ENCODE measurements around the gene ACACB.
A peak's percentile ranks its signal among the peaks of the same experiment; 100 is the strongest.

Gene ACACB

DNA sequence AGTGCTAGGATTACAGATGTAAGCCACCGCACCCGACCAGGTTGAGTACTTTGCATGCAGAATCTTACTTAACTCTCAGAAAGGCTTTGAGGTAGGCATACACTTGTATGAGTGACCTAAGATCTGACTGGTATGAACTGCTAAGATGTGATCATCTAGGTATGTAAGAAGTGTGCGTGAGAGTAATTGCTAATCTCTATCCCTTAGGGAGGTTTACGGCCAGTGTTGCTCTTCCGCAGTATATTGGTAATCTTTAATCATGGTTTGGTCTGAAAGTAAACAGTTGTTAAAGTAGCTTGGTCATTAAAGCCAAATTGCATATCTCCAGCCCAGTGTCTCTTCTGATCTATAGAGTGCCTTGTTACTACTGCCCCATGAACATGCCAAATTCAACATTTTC, 11.2 kb upstream of the ACACB start:
- Histone ChIP-seq H3K27me3 (ENCODE audit: control insufficient read depth in 5 of 5, insufficient read depth in 4 of 5, low read length in 5 of 5) (no peaks in the 10 kb centered on the region), H3K27ac (ENCODE audit: low read depth, low read length) (no peak overlapping the region), H3K9ac (ENCODE audit: low read length in 5 of 5) (no peak overlapping the region), H3K4me3 (ENCODE audit: low read depth in 1 of 5, low read length in 5 of 5) (no peak overlapping the region), H3K36me3 (ENCODE audit: control insufficient read depth in 5 of 5, insufficient read depth in 5 of 5, low read length in 5 of 5) (peaks cover 15 to 69% (median 57%) of the 10 kb centered on the region in 5 donors), H3K4me1 (ENCODE audit: control insufficient read depth in 5 of 5, insufficient read depth in 5 of 5, low read length in 5 of 5) (peaks cover 0 to 26% (median 6%) of the 10 kb centered on the region in 5 donors), H3K9me3 (ENCODE audit: control insufficient read depth in 5 of 5, low read length in 5 of 5) (no peaks in the 10 kb centered on the region)

DNA sequence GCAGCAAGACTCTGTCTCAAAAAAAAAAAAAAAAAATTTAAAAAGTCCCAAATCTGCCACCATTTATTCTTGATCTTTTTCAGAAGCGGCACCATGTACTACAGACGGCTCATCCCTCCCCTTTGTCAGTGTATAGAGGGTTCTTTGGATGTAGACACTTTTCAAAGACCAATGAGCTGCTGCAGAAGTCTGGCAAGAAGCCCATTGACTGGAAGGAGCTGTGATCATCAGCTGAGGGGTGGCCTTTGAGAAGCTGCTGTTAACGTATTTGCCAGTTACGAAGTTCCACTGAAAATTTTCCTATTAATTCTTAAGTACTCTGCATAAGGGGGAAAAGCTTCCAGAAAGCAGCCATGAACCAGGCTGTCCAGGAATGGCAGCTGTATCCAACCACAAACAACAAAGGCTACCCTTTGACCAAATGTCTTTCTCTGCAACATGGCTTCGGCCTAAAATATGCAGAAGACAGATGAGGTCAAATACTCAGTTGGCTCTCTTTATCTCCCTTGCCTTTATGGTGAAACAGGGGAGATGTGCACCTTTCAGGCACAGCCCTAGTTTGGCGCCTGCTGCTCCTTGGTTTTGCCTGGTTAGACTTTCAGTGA, 6.5 kb upstream of the ACACB start:
- Histone ChIP-seq H3K4me3 (ENCODE audit: low read depth in 1 of 5, low read length in 5 of 5) (no peak overlapping the region), H3K9me3 (ENCODE audit: control insufficient read depth in 5 of 5, low read length in 5 of 5) (no peaks in the 10 kb centered on the region)

DNA sequence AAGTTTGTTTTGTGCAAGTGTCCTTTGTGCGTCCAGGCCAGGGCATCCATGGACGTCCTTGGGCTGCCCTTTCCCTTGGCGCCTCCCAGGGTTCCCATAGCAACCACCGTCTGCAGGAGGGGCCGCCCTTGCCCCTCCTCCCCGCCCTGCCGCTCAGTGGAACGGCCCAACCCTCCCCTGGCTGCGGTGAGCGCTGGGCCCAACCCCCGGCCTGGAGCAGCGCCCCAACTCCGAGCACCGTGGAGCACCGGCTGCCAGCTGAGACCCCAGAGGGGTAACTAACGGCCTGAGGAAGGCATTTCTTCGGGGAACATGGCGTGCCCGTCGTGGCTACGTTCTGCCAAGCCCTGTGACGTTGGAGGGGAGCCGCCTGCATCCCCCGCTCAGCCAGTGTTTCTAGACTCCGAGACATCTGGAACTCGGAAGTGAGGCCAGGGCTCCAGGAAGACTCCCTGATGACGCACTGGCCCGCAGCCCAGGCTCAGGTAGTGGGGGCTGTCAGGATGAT, 5.3 kb upstream of the ACACB start:
- Histone ChIP-seq H3K9me3 (ENCODE audit: control insufficient read depth in 5 of 5, low read length in 5 of 5) (no peaks in the 10 kb centered on the region), H3K36me3 (ENCODE audit: control insufficient read depth in 5 of 5, insufficient read depth in 5 of 5, low read length in 5 of 5) (peaks cover 6 to 29% (median 22%) of the 10 kb centered on the region in 5 donors), H3K9ac (ENCODE audit: low read length in 5 of 5) (peak overlapping the region in 4 of 5 donors; percentile 48 to 75 (median 71)), H3K4me3 (ENCODE audit: low read depth in 1 of 5, low read length in 5 of 5) (peak overlapping the region; percentile 67 to 78 (median 72)), H3K27me3 (ENCODE audit: control insufficient read depth in 5 of 5, insufficient read depth in 4 of 5, low read length in 5 of 5) (no peaks in the 10 kb centered on the region), H3K27ac (ENCODE audit: low read depth, low read length) (peak overlapping the region; percentile 88), H3K4me1 (ENCODE audit: control insufficient read depth in 5 of 5, insufficient read depth in 5 of 5, low read length in 5 of 5) (peaks cover 13 to 62% (median 54%) of the 10 kb centered on the region in 5 donors)

More for the DNA sequence above, 6.5 kb upstream of the ACACB start:
- peak overlapping the region; percentile 88 for H3K27ac ChIP-seq (ENCODE audit: low read depth, low read length)
- no peak overlapping the region for H3K9ac ChIP-seq (ENCODE audit: low read length in 5 of 5)
- H3K4me1 ChIP-seq (ENCODE audit: control insufficient read depth in 5 of 5, insufficient read depth in 5 of 5, low read length in 5 of 5) = peaks cover 8 to 50% (median 42%) of the 10 kb centered on the region in 5 donors
- no peaks in the 10 kb centered on the region for H3K27me3 ChIP-seq (ENCODE audit: control insufficient read depth in 5 of 5, insufficient read depth in 4 of 5, low read length in 5 of 5)
- H3K36me3 ChIP-seq (ENCODE audit: control insufficient read depth in 5 of 5, insufficient read depth in 5 of 5, low read length in 5 of 5) = peaks cover 11 to 41% (median 34%) of the 10 kb centered on the region in 5 donors

DNA sequence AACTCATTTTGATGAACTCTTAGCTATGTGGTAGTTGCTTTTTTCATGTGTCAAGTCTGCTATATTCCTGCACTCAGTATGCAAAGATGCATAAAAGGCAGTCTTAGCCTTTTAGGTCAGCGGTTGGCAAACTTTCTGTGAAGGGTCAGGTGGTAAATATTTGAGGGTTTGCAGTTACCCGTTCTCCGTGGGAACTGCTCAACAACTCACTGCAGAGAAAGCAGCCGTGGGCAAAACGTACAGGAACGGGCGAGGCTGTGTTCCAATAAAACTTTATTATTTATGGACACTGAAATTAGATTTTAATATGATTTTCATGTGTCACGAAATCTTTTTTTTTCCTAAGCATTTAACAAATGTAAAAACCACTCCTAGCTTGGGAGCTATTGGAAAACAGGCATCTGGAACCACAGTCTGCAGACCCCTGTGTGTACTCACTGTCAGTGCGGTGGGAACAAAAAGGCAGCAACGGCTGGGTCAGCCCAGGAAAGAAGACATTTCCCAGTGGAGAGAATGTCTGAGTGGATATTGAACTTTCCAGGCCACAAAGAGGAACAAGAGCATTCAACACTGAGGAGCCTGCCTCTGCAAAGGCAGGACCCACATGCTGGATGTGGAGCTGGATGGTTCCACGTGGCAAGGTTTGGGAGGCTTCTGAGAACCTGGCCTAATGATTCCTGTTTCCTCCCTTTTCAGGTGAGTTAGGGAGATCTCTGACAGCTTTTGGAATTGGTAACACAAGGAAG, 3.5 kb upstream of the ACACB start:
- peak overlapping the region in 2 of 5 donors; percentile 9 to 35 for H3K9ac ChIP-seq (ENCODE audit: low read length in 5 of 5)
- peaks cover 1 to 18% (median 15%) of the 10 kb centered on the region in 5 donors for H3K36me3 ChIP-seq (ENCODE audit: control insufficient read depth in 5 of 5, insufficient read depth in 5 of 5, low read length in 5 of 5)
- H3K9me3 ChIP-seq (ENCODE audit: control insufficient read depth in 5 of 5, low read length in 5 of 5) = no peaks in the 10 kb centered on the region
- H3K27ac ChIP-seq (ENCODE audit: low read depth, low read length) = peak overlapping the region; percentile 95
- H3K4me3 ChIP-seq (ENCODE audit: low read depth in 1 of 5, low read length in 5 of 5) = no peak overlapping the region
- H3K27me3 ChIP-seq (ENCODE audit: control insufficient read depth in 5 of 5, insufficient read depth in 4 of 5, low read length in 5 of 5) = no peaks in the 10 kb centered on the region
- peaks cover 21 to 79% (median 72%) of the 10 kb centered on the region in 5 donors for H3K4me1 ChIP-seq (ENCODE audit: control insufficient read depth in 5 of 5, insufficient read depth in 5 of 5, low read length in 5 of 5)

DNA sequence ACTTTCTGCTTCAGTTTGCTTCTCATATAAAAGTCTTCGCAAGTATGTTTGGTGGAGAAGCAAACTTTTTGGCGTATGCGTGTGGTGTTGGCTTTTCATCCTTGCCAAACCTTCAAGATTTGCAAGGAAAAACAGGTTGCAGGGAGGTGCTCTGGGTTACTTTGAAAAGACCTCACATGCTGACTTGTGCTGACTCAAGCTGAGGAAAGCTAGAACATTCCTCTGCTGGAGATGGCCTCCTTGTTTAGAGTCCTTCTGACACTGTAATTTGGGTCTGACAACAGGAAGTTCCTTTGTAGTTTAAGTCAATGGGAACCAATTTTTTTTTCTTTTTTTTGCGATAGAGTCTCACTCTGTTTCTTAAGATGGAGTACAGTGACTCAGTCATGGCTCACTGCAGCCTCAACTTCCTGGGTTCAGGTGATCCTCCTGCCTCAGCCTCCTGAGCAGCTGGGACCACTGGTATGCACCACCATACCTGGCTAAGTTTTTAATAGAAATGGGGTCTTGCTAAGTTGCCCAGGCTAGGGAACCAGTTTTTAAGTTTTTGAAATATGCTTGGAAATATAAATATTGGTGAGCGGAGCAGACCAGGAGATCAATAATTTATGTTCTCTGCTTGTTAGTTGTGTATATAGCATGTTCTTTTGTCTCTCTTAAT, 2.6 kb upstream of the ACACB start:
- peak overlapping the region in 1 of 5 donors; percentile 35 for H3K9ac ChIP-seq (ENCODE audit: low read length in 5 of 5)
- H3K27ac ChIP-seq (ENCODE audit: low read depth, low read length) = peak overlapping the region; percentile 95
- H3K4me1 ChIP-seq (ENCODE audit: control insufficient read depth in 5 of 5, insufficient read depth in 5 of 5, low read length in 5 of 5) = peaks cover 21 to 85% (median 79%) of the 10 kb centered on the region in 5 donors
- no peaks in the 10 kb centered on the region for H3K9me3 ChIP-seq (ENCODE audit: control insufficient read depth in 5 of 5, low read length in 5 of 5)
- H3K36me3 ChIP-seq (ENCODE audit: control insufficient read depth in 5 of 5, insufficient read depth in 5 of 5, low read length in 5 of 5) = peaks cover 0 to 10% (median 9%) of the 10 kb centered on the region in 5 donors
- no peaks in the 10 kb centered on the region for H3K27me3 ChIP-seq (ENCODE audit: control insufficient read depth in 5 of 5, insufficient read depth in 4 of 5, low read length in 5 of 5)
- peak overlapping the region in 1 of 5 donors; percentile 13 for H3K4me3 ChIP-seq (ENCODE audit: low read depth in 1 of 5, low read length in 5 of 5)

DNA sequence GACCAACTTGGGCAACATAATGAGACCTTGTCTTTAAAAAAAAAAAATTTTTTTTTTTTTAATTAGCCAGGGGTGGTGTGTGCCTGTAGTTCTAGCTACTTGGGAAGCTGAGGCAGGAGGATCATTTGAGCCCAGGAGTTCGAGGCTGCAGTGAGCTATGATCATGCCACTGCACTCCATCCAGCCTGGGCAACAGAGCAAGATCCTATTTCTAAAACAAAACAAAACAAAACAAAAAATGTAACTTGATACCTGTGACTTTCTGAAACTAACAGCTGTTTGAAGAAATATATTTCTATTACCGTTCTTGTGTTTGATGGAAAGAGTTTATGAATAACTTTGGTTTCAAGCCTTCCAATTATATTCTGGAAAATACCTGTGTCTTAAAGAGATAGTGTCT, 1.7 kb upstream of the ACACB start:
- H3K9me3 ChIP-seq (ENCODE audit: control insufficient read depth in 5 of 5, low read length in 5 of 5) = no peaks in the 10 kb centered on the region
- H3K36me3 ChIP-seq (ENCODE audit: control insufficient read depth in 5 of 5, insufficient read depth in 5 of 5, low read length in 5 of 5) = peaks cover 0 to 6% (median 6%) of the 10 kb centered on the region in 5 donors
- H3K27ac ChIP-seq (ENCODE audit: low read depth, low read length) = peak overlapping the region; percentile 95
- peaks cover 21 to 92% (median 85%) of the 10 kb centered on the region in 5 donors for H3K4me1 ChIP-seq (ENCODE audit: control insufficient read depth in 5 of 5, insufficient read depth in 5 of 5, low read length in 5 of 5)
- no peaks in the 10 kb centered on the region for H3K27me3 ChIP-seq (ENCODE audit: control insufficient read depth in 5 of 5, insufficient read depth in 4 of 5, low read length in 5 of 5)
- peak overlapping the region in 1 of 5 donors; percentile 9 for H3K4me3 ChIP-seq (ENCODE audit: low read depth in 1 of 5, low read length in 5 of 5)
- H3K9ac ChIP-seq (ENCODE audit: low read length in 5 of 5) = no peak overlapping the region

DNA sequence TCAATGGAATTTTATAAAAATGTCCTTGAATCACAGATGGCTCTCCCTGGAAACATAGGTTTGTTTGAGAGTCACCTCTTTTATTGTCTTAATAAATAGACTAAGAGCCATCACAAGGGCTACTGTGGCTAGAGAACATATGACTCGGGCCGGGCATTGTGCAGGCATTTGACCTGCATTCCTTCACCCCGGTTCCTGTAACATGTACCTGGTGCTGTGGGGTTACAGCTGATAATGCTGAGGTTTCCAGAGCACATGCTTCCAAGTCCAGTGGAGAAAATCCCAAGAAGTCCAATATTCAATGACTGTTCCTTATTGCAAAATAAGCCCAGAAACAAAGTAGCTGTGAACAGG, 1.0 kb upstream of the ACACB start:
- H3K9ac ChIP-seq (ENCODE audit: low read length in 5 of 5) = peak overlapping the region in 1 of 5 donors; percentile 89
- H3K4me1 ChIP-seq (ENCODE audit: control insufficient read depth in 5 of 5, insufficient read depth in 5 of 5, low read length in 5 of 5) = peaks cover 26 to 92% (median 88%) of the 10 kb centered on the region in 5 donors
- no peaks in the 10 kb centered on the region for H3K9me3 ChIP-seq (ENCODE audit: control insufficient read depth in 5 of 5, low read length in 5 of 5)
- peak overlapping the region in 3 of 5 donors; percentile 23 to 56 (median 25) for H3K4me3 ChIP-seq (ENCODE audit: low read depth in 1 of 5, low read length in 5 of 5)
- H3K27ac ChIP-seq (ENCODE audit: low read depth, low read length) = peak overlapping the region; percentile 95
- H3K36me3 ChIP-seq (ENCODE audit: control insufficient read depth in 5 of 5, insufficient read depth in 5 of 5, low read length in 5 of 5) = peaks cover 0 to under 1% (median 0%) of the 10 kb centered on the region in 5 donors
- no peaks in the 10 kb centered on the region for H3K27me3 ChIP-seq (ENCODE audit: control insufficient read depth in 5 of 5, insufficient read depth in 4 of 5, low read length in 5 of 5)

DNA sequence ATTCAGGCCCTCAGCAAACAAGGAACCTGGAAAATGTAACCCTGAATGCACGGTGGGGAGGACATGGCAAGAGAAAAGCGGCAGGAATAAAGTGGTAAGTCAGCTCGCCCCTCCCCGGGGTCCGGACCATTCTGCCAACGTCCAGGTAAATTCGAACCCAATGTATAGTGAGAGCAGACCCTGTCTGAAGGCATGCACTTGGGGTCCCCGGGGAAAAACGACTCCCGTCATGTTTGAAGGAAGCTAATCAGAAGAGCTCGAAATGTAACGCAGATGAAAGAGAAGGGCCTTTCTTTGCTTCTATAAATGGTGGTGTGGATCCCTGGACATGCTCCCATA, 193 bp downstream of the ACACB start:
- no peaks in the 10 kb centered on the region for H3K27me3 ChIP-seq (ENCODE audit: control insufficient read depth in 5 of 5, insufficient read depth in 4 of 5, low read length in 5 of 5)
- no peaks in the 10 kb centered on the region for H3K9me3 ChIP-seq (ENCODE audit: control insufficient read depth in 5 of 5, low read length in 5 of 5)
- H3K4me1 ChIP-seq (ENCODE audit: control insufficient read depth in 5 of 5, insufficient read depth in 5 of 5, low read length in 5 of 5) = peaks cover 28 to 92% (median 84%) of the 10 kb centered on the region in 5 donors
- H3K27ac ChIP-seq (ENCODE audit: low read depth, low read length) = peak overlapping the region; percentile 95
- H3K36me3 ChIP-seq (ENCODE audit: control insufficient read depth in 5 of 5, insufficient read depth in 5 of 5, low read length in 5 of 5) = peaks cover 0 to 2% (median 0%) of the 10 kb centered on the region in 5 donors
- peak overlapping the region in 4 of 5 donors; percentile 23 to 56 (median 34) for H3K4me3 ChIP-seq (ENCODE audit: low read depth in 1 of 5, low read length in 5 of 5)
- H3K9ac ChIP-seq (ENCODE audit: low read length in 5 of 5) = peak overlapping the region in 4 of 5 donors; percentile 22 to 89 (median 57)

DNA sequence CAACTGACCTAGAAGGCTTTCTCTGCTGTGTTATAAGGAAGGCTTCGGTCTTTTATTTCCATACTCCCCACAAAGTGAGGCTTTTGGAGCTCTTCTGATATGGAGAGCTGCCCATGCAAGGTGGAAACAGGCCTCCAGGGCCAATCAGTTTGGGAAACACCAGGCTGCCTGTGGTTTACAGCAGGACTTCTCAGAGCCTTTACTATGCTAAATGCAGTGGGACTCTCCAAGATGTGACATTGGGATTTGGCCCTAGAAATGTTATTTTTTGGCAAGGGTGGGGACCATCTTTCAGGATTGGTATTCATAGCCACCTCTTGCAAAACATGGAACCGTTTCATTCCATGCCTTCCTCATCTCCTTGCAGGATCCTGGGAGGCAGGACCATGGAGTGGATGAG, 3.7 kb downstream of the ACACB start:
- peak overlapping the region; percentile 95 for H3K27ac ChIP-seq (ENCODE audit: low read depth, low read length)
- H3K9me3 ChIP-seq (ENCODE audit: control insufficient read depth in 5 of 5, low read length in 5 of 5) = no peaks in the 10 kb centered on the region
- no peaks in the 10 kb centered on the region for H3K27me3 ChIP-seq (ENCODE audit: control insufficient read depth in 5 of 5, insufficient read depth in 4 of 5, low read length in 5 of 5)
- H3K4me3 ChIP-seq (ENCODE audit: low read depth in 1 of 5, low read length in 5 of 5) = no peak overlapping the region
- peaks cover 20 to 65% (median 61%) of the 10 kb centered on the region in 5 donors for H3K4me1 ChIP-seq (ENCODE audit: control insufficient read depth in 5 of 5, insufficient read depth in 5 of 5, low read length in 5 of 5)
- H3K36me3 ChIP-seq (ENCODE audit: control insufficient read depth in 5 of 5, insufficient read depth in 5 of 5, low read length in 5 of 5) = peaks cover 0 to 3% (median 2%) of the 10 kb centered on the region in 5 donors
- no peak overlapping the region for H3K9ac ChIP-seq (ENCODE audit: low read length in 5 of 5)
